ENCODE measurements around the gene DLG5. TPM values are rescaled to one million over a fixed set of nuclear protein-coding genes. Genes with fewer than 3 reads are reported as not detected.

The DLG5 gene
- total RNA-seq, 1 donor from 2014 or later = 31.3 TPM

DNA sequence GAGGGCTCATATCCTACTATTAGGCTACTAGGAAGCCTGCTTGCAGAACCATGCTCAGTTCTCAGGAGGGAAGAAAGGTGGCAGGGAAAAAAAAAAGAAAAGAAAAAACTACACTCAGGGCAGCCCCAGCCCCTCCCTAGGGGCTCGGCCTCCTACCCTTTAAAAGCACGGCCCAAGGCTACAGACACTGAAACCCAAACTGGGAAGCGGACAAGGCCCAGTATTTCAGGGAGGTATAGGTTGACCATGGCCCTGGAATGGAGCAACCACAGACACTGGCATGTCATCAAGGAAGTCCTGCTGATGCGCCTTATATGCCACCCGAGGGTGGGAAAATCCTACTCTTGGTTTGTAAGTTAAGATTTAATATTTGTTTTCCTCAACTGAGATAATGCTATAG, 50.8 kb downstream of the DLG5 start:
- intact Hi-C loops (cut with DNase I) = loop anchor here (10.0 kb wide), 1 partner anchor 479 kb away; no protein-coding TSS in a partner anchor

GRCh38 chr10:77874872-77875271, 51.7 kb downstream of the DLG5 start:
- no peak for DNase-seq (ENCODE audit: low spot score)
- intact Hi-C loops (cut with DNase I) = loop anchor here (10.0 kb wide), 1 partner anchor 480 kb away; no protein-coding TSS in a partner anchor
- no peak for ATAC-seq

More for the DNA sequence above, 50.8 kb downstream of the DLG5 start:
- ATAC-seq (no peak), DNase-seq (ENCODE audit: low spot score) (no peak)

GRCh38 chr10:77873536-77874380, 52.8 kb downstream of the DLG5 start:
- intact Hi-C loops (cut with DNase I) = loop anchor here (10.0 kb wide), 1 partner anchor 481 kb away; no protein-coding TSS in a partner anchor
- no peak for DNase-seq (ENCODE audit: low spot score)
- no peak for ATAC-seq

- ATAC-seq (no peak), DNase-seq (ENCODE audit: low spot score) (no peak)
- intact Hi-C loops (cut with DNase I) = loop anchor here (10.0 kb wide), 1 partner anchor 482 kb away; no protein-coding TSS in a partner anchor
These were observed 53.5 kb downstream of the DLG5 start for GRCh38 chr10:77872947-77873535.

- intact Hi-C loops (cut with DNase I) = loop anchor here (10.0 kb wide), 1 partner anchor 482 kb away; no protein-coding TSS in a partner anchor
- ATAC-seq (peak; percentile 64), DNase-seq (ENCODE audit: low spot score) (peak; percentile 30)
These were observed 54.2 kb downstream of the DLG5 start for GRCh38 chr10:77872151-77872946.

DNA sequence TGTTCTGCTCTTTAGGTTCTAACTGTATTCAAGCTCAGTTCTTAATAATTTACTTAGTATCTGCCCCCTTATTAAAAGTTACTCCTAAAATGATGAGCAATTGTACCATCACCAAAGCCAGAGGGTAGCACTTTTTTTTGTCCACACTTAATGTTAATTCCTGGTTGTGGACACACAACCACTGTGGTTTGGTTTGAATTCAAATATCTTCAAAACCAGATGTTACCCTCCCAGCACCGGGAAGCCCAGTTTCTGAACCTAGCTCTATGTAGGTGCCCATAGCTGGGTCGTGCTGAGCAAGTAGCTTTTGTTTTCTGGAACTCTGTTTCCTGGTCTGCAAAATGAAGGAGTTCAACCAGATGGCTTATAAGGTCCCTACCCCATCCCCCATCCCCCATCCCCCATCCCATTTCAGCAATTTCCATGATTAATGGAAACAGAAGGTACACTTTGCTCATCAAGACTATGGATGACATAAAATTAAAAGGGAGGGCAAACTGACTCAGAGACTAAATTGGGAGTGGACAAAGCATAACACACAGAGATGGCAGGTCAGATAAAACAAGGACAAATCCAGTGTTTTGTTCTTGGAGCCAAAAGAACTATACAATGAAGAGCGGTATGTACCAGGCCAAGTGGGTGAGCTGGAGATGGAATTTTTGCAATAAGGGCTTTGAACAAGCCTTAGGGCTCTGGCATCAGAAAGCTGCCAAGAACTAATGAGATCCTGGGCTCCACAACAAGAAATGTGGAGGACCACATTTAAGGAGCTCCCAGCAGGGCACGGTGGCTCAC, 56.7 kb downstream of the DLG5 start:
- intact Hi-C loops (cut with DNase I) = loop anchor here (10.0 kb wide), 1 partner anchor 485 kb away; no protein-coding TSS in a partner anchor
- ATAC-seq (no peak), DNase-seq (ENCODE audit: low spot score) (no peak)

DNA sequence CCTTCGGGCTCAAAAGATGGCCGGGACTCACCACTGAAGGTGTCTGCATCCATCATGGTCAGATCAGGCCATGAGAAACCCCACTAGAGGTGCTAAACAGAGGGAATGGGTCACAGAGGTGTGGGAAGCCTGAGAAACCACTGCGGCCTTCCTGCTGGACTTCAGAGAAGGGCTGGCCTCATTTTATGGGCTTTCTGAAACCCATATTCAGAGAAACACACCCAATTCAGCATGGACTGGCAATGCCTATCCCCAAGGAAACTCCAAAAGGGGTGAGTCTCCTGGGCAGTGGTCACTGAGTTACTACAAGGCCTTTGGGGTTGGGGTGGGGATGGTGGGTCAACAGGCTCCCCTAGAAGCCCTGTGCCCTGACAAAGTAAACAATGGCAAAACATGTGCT, 58.0 kb downstream of the DLG5 start:
- ATAC-seq (no peak), DNase-seq (ENCODE audit: low spot score) (no peak)
- intact Hi-C loops (cut with DNase I) = no loop called here

GRCh38 chr10:77867124-77867719, 59.3 kb downstream of the DLG5 start:
- ATAC-seq = no peak
- intact Hi-C loops (cut with DNase I) = no loop called here
- DNase-seq (ENCODE audit: low spot score) = no peak

- intact Hi-C loops (cut with DNase I) = no loop called here
- ATAC-seq (no peak), DNase-seq (ENCODE audit: low spot score) (no peak)
These were observed 60.0 kb downstream of the DLG5 start for GRCh38 chr10:77866598-77866997.

GRCh38 chr10:77865580-77866324, 60.8 kb downstream of the DLG5 start:
- DNase-seq (ENCODE audit: low spot score) (no peak), ATAC-seq (no peak)
- intact Hi-C loops (cut with DNase I) = no loop called here

GRCh38 chr10:77864151-77864851, 62.3 kb downstream of the DLG5 start:
- ATAC-seq (no peak), DNase-seq (ENCODE audit: low spot score) (no peak)
- intact Hi-C loops (cut with DNase I) = no loop called here

- intact Hi-C loops (cut with DNase I) = no loop called here
- no peak for DNase-seq (ENCODE audit: low spot score)
- no peak for ATAC-seq
These were observed 63.1 kb downstream of the DLG5 start for GRCh38 chr10:77863446-77863845.

GRCh38 chr10:77862595-77862994, 64.0 kb downstream of the DLG5 start:
- ATAC-seq (no peak), DNase-seq (ENCODE audit: low spot score) (no peak)
- intact Hi-C loops (cut with DNase I) = no loop called here

DNA sequence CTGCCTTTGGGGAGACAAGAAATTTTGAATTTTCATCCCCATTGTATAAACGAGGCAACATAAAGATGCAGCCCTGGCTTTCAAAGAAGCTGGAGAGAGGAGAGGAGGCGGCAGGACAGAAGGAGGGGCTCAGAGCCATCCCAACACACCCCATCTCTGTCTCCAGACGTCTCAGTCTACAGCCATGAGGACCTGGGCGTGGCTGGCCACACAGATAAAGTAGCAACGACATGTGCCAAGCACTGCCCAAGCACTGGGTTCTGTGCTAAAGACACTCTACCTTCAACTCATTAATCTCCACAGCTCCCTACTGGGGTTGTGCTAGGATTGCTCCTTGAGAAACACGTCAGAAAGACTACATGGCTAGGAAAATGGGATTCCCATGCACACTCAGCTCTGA, 65.2 kb downstream of the DLG5 start:
- intact Hi-C loops (cut with DNase I) = no loop called here
- ATAC-seq = no peak

DNA sequence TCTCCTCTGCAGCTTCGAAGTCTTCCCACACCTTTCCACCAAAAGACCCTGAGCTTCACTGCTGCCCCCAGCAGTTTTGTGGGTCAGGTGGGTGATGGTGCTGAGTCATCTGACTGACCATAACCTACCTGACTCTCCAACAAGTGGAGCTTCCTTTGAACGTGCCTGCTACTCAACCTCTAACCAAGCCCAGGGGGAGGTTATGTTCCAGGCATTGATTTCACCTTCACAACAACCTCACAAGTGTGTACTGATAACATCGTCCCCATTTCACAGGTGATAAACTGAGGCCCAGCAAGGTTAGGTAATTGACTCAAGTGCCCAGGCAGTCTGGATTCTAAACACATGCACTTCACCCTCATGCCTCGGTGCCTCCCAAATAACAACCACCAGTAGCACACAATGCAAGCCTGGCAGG, 66.7 kb downstream of the DLG5 start:
- ATAC-seq = no peak
- intact Hi-C loops (cut with DNase I) = no loop called here
- no peak for DNase-seq (ENCODE audit: low spot score)

More for the DNA sequence above, 65.2 kb downstream of the DLG5 start:
- no peak for DNase-seq (ENCODE audit: low spot score)

DNA sequence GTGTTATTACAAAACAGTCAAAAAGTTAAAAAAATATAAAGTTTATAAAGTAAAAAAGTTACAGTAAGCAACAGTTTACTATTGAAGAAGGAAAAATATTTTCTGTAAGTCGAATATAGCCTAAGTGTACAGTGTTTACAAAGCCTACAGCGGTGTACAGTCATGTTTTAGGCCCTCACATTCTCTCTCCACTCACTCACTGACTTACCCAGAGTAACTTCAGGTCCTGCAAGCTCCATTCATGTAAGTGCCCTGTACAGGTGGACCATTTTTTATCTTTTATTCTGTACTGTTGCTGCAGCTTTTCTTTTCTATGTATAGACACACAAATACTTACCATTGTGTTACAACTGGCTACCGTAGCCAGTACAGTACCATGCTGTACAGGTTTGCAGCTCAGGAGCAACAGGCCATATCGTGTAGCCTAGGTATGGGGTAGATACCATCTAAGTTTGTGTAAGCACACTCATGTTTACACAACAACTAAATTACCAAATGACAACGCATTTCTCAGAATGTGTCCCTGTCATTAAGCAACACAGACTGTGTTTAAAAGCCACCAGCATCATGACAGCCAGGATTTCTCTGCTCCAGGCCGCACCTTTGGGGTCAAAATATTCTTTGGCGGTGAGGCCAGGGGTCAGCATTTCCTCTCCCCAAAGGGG, 67.2 kb downstream of the DLG5 start:
- ATAC-seq (no peak), DNase-seq (ENCODE audit: low spot score) (no peak)
- intact Hi-C loops (cut with DNase I) = no loop called here
